DLD1 (cell line): ENCODE measurements around the gene QSOX1.

Source experiments
- in situ Hi-C: cut with HindIII; loops from 2 replicates; pipeline ENCODE4 v1.10.0; 2017; ENCODE audit warnings: low sequenced_read_pairs

QSOX1 gene

DNA sequence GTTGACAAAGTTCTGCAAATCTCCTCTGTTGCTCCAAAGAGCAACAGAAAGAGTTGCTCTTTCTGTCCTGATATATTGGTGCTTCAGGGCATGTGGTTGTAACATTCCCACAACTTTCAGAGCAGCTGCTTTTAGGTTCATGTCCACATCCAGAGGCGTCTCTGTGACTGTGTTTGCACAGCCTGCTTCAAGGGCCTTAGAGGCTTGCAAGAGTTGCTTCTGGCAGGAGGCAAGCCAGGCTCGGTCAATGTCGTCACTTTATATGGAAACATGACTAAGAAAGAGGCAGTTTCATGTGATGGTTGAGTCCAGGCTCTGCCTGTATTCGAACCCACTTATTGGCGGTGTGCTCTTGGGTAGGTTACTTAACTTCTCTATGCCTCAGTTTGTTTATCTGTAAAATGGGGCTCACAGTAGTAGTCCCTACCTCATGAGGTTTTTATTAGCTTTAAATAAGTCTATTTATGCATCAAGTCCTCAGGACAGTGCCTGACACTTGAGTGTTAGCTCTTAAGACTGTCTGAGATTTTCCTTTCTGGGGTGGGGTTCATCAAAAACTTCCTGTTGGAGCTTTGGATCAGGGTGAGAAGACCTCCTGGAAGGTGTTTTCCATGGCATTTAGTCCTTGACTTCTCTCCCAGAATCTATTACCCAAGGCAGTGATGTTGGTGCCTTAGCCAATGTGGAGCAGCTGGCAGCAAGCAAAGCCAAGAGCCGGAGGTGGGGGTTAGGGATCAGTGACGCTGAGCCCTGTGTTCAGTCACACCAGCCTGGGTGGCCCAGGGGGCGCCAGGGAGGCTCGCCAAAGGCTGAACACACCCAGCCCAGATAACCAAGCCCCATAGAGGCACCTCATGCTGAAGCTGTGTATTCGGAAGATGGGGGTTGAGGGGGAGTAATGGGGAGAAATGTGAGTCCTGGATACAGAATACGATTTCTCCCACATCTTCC is 94.3 kb downstream of the QSOX1 start:
- in situ Hi-C loops, result no loop called here

DNA sequence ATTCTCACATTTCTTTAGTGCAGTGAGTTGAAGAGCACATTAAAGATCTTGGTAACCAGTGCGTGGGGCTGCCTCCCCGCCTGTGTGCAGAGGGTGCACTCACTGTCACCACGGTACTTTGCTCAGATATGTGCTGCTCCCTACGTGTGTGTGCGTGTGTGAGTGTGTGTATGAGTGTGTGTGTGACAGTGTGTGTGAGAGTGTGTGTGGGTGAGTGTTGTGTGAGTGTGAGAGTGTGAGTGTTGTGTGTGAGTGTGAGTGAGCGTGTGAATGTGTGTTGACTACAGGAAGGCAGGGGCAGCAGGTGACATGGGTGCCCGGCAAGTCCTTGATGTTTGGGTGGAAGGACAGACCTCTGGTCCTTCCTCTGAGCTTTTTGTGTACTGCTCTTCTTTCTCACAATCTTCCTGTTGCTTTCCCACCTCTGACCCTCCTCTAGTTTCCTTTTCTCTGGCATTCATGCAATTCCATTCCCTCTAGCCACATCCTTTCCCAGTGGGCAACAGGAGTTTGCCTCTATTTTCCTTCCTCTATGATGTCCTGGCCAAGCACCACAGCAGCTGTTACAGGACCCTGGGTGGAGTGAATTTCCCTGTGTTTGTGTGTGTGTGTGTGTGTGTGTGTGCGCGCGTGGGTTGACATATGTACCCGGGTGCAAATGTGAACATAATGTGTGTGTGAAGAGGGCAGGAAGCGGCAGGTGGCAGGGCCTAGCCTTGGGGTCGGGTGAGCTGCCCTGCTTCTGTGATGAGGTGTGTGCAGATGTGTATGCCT is 95.2 kb downstream of the QSOX1 start:
- in situ Hi-C loops, result no loop called here

- in situ Hi-C loops, result no loop called here
Measured at GRCh38 chr1:180250499-180250770, 95.8 kb downstream of the QSOX1 start.

GRCh38 chr1:180250883-180251509 is 96.3 kb downstream of the QSOX1 start:
- in situ Hi-C loops, result no loop called here

DNA sequence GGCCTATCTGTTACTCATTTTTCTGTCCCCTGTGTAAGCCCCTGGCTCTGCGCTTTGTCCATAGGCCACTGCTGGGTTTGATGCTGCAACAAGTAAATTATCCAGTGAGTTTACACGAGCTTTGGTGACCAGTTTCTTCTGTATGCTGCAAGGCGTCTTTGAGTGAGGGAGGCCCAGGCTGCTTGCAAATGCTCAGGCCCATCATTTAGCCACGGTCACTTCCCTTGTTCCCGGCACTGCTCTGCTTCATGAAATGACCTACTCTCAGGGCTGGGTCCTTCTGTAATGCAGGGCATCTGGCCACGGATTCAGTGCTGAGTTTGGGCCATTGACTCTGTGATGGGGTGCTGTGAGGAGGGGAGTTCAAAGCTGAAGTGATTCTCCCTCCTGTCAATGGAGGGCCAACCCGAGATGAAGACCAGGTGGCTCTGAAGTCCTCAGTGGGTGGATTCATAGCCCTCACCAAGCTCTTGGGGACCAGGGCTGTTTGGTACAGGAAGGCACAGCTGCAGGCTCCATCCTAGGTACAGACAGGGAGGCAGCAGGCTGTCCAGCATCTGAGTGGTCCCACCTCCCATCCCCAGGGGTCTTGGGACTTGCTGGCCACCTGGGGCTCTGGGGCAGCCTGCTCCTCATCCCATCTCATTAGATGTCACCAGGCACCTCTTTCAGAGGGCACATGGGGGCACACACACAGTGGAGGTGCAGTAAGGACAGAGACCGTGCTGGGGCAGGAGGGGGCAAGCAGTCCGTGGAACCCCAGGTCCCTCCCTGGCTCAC is 97.0 kb downstream of the QSOX1 start:
- in situ Hi-C loops, result no loop called here

DNA sequence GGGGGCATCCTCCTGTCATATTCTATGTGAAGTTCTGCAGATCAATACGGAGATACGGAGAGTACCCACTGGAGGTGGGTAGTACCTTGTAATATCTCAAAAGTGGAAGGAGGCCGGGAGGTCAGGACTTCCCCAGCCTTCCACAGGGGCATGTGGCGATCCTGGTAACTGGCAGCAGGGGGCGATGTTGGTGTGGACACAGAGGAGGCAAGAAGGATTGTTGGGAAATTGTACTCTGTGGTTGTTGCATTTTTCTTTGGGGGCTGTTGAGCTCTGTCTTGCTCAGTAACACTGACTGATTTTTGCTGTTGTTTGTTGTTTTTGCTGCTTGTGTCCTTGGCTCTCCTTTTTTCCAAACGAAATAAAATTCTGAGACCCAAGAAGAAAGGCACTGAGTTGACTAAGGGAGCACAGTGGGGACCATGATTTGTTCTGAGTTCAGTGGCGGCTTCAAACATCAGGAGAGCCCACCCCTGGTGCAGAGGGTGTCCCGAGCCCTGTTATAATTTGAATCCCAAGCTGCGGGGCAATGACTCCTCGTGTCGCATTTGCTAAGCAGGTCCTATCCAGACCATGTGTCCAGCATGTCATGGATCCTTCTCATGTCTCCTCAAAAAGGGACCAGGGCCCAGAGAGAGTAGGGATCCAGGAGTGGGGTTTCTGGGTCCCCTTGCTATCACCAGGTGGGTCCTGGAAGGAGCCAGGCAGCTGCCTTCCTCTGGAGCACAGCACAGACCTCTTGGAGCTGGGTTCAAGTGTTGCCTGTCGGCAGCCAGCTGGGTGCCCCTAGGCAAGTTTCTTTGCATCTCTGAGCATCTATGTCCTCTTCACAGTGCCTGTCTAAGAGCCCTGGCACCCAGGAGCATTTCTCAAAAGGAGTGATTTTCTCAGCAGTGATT is 98.2 kb downstream of the QSOX1 start:
- in situ Hi-C loops, result no loop called here
